Measurements from ENCODE around the gene LSAMP. TPM values are rescaled to one million over a fixed set of nuclear protein-coding genes. Genes with fewer than 3 reads are reported as not detected.

The LSAMP gene
- total RNA-seq (2021; ENCODE audit: unreplicated experiment) (3.1 TPM), Bru-seq, nascent RNA (percentile 41 among the genes with signal in this experiment), BruChase-seq, experiment 1, labeled RNA remaining after a 2-hour chase (percentile 45 among the genes with signal in this experiment), BruChase-seq, experiment 2, labeled RNA remaining after a 6-hour chase (percentile 39 among the genes with signal in this experiment)
- 4.5 TPM for polyA plus RNA-seq (2012; ENCODE audit: insufficient read length)
- long read RNA-seq, partial matches to known transcripts, result 1 of 4 reads
- long read RNA-seq, other reads (novel, unspliced or antisense), result 3 of 4 reads

- Histone ChIP-seq H3K4me1 (ENCODE audit: control insufficient read depth, insufficient read depth, low read length) (no peaks in the 10 kb centered on the region), H3K9me3 (ENCODE audit: control insufficient read depth, insufficient read depth, low read depth, low read length) (no peaks in the 10 kb centered on the region), H3K4me3 (ENCODE audit: low read depth in 2 of 2, low read length in 2 of 2) (peak within 1 kb of the TSS; percentile 39 to 40), H3K27ac (ENCODE audit: low read length) (peak within 1 kb of the TSS; percentile 65; the same call in 1 of the 2 replicates), H3K27me3 (ENCODE audit: control insufficient read depth, insufficient read depth, low read length) (0 out of 2 replicates have a peak, but pooled peaks cover 3% of the 10 kb centered on the region), H3K36me3 (ENCODE audit: control insufficient read depth, insufficient read depth, low read length) (no peaks in the 10 kb centered on the region)
- intact Hi-C loops (cut with micrococcal nuclease; ENCODE audit: unreplicated experiment) (no loop called here), in situ Hi-C loops (cut with HindIII; ENCODE audit: low pct_unique_long_range_greater_than_20kb, low sequenced_read_pairs) (no loop called here)
- ChIA-PET CTCF (no interaction called here), POLR2A (no interaction called here)
- DNase-seq (ENCODE audit: low read depth, low spot score) (no peak), ATAC-seq (peak; percentile 79)
- TF ChIP-seq SIN3A (IDR thresholded peaks at IDR 0.05; ENCODE audit: borderline replicate concordance, insufficient read depth, low read depth, low read length) (no peak), REST (IDR thresholded peaks at IDR 0.05; ENCODE audit: insufficient read depth in 1 of 2, low read depth in 2 of 2, low read length in 1 of 2) (no peak), POLR2AphosphoS5 (IDR thresholded peaks at IDR 0.05; ENCODE audit: low read depth, low read length) (no peak), TCF7L2 (IDR thresholded peaks at IDR 0.05; ENCODE audit: low read depth, low read length) (no peak), CTCF (IDR thresholded peaks at IDR 0.05) (no peak)
- BruUV-seq (replicated peaks), result no TSS peak
Observed at GRCh38 chr3:116445311-116445841, at the start of gene LSAMP. Gene LSAMP, minus strand, starts transcription at chr3:116445487.

- Histone ChIP-seq H3K36me3 (ENCODE audit: control insufficient read depth, insufficient read depth, low read length) (no peaks in the 10 kb centered on the region), H3K27ac (ENCODE audit: low read length) (no peak overlapping the region), H3K27me3 (ENCODE audit: control insufficient read depth, insufficient read depth, low read length) (no peaks in the 10 kb centered on the region), H3K9me3 (ENCODE audit: control insufficient read depth, insufficient read depth, low read depth, low read length) (no peaks in the 10 kb centered on the region), H3K4me1 (ENCODE audit: control insufficient read depth, insufficient read depth, low read length) (no peaks in the 10 kb centered on the region), H3K4me3 (ENCODE audit: low read depth in 2 of 2, low read length in 2 of 2) (no peak overlapping the region)
- TF ChIP-seq POLR2AphosphoS5 (IDR thresholded peaks at IDR 0.05; ENCODE audit: low read depth, low read length) (no peak), CTCF (IDR thresholded peaks at IDR 0.05) (no peak), TCF7L2 (IDR thresholded peaks at IDR 0.05; ENCODE audit: low read depth, low read length) (no peak), REST (IDR thresholded peaks at IDR 0.05; ENCODE audit: insufficient read depth in 1 of 2, low read depth in 2 of 2, low read length in 1 of 2) (no peak), SIN3A (IDR thresholded peaks at IDR 0.05; ENCODE audit: borderline replicate concordance, insufficient read depth, low read depth, low read length) (no peak)
- no peak for ATAC-seq
- BruUV-seq (replicated peaks), result no TSS peak
- CTCF ChIA-PET, result no interaction called here
- in situ Hi-C loops (cut with HindIII; ENCODE audit: low pct_unique_long_range_greater_than_20kb, low sequenced_read_pairs), result no loop called here
- POLR2A ChIA-PET, result no interaction called here
- intact Hi-C loops (cut with micrococcal nuclease; ENCODE audit: unreplicated experiment), result no loop called here
- no peak for DNase-seq (ENCODE audit: low read depth, low spot score)
Observed at GRCh38 chr3:116492379-116492778, 47.1 kb upstream of the LSAMP start.
